ENCODE data around the gene PAGR1.

DNA sequence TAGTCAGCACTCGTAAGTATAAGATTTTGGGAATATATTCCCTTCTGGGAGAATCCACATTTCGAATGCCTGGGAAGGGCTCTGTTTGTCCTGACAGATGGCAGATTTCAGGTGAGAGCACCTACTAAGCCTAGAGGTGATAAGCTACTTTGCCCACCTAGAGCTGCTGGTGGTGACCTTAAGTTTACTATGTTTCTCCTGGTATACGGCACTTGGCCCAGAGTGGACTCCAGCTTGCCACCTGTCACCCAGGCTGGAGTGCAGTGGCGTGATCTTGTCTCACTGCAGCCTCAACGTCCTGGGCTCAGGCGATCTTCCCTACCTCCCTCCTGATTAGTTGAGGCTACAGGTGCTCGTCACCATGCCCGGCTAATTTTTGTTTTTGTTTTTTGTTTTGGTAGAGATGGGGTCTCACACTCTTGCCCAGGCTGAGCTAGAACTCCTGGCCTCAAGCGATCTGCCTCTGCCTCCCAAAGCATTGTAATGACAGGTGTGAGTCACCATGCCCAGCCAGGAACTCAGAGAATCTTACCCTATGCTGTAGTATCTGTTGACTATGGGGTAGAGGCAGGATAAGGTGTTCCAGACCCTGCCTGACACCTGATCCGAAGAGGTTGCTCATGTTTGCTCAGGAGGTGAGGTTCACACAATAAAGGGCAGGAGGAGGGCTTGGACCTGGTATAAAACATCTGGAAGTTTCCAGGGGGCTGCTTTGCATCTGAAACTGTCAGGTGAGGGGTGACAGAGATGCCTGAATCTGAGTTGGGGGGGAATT, 38.2 kb upstream of the PAGR1 start, which contains the start of gene ZG16:
- no peak for TF ChIP-seq TAF1 (IDR thresholded peaks at IDR 0.05; ENCODE audit: borderline replicate concordance, insufficient read depth, low read length)
- no peak for TF ChIP-seq POLR2AphosphoS5 (IDR thresholded peaks at IDR 0.05; ENCODE audit: low read depth, low read length)

Measured in PFSK-1 (cell line).